Fibroblast of lung (primary cell): ENCODE measurements around the gene MSMB. TPM values are rescaled to one million over a fixed set of nuclear protein-coding genes. Genes with fewer than 3 reads are reported as not detected.
"Not testable (repeated sequence)": the region's sequence is repeated elsewhere in the genome, so short reads cannot be mapped to it uniquely, and the experiment has no call there.

Experiments
- DNase-seq, 2 donors: peaks; one replicate each; pipeline versions ENCODE4 v3.0.0 to v3.0.0-alpha.2; 2010; ENCODE audit warnings: low read depth in 2 of 2
- H2AFZ ChIP-seq: 2 replicates; pipeline ENCODE4 v1.5.1; 2012; ENCODE audit warnings: low read length, control low read depth, inconsistent platforms
- H3K27ac ChIP-seq: 2 replicates; pipeline ENCODE4 v1.5.1; 2011; ENCODE audit warnings: low read length, control low read depth; ENCODE audit not compliant: insufficient read depth
- H3K27me3 ChIP-seq: 2 replicates; pipeline ENCODE4 v1.5.1; 2011; ENCODE audit warnings: mild to moderate bottlenecking, low read length; ENCODE audit not compliant: control insufficient read depth, insufficient read depth
- H3K36me3 ChIP-seq: 2 replicates; pipeline ENCODE4 v1.5.1; 2011; ENCODE audit warnings: low read length; ENCODE audit not compliant: control insufficient read depth, insufficient read depth
- H3K4me1 ChIP-seq: 2 replicates; pipeline ENCODE4 v1.5.1; 2011; ENCODE audit warnings: low read length; ENCODE audit not compliant: control insufficient read depth, insufficient read depth; ENCODE audit errors: extremely low read depth
- H3K4me2 ChIP-seq: 2 replicates; pipeline ENCODE4 v1.5.1; 2011; ENCODE audit warnings: low read length, control low read depth; ENCODE audit not compliant: insufficient read depth; ENCODE audit errors: extremely low read depth
- H3K4me3 ChIP-seq, 4 experiments: fragments of 200-600 bp in 1 of 4; sonication (generic) in 1 of 4; replicated peaks in 1 of 4; 2 replicates each; pipeline ENCODE4 v1.5.1; 2011 to 2016; ENCODE audit warnings: low read length in 4 of 4, low read depth in 3 of 4, mild to moderate bottlenecking in 3 of 4, control low read depth in 2 of 4, inconsistent platforms in 1 of 4, mixed read lengths in 1 of 4; ENCODE audit not compliant: insufficient read depth in 1 of 4; ENCODE audit errors: control extremely low read depth in 1 of 4
- H3K79me2 ChIP-seq: 2 replicates; pipeline ENCODE4 v1.5.1; 2012; ENCODE audit warnings: mild to moderate bottlenecking, low read length, inconsistent platforms; ENCODE audit not compliant: control insufficient read depth, insufficient read depth
- H3K9ac ChIP-seq: 2 replicates; pipeline ENCODE4 v1.5.1; 2011; ENCODE audit warnings: mild to moderate bottlenecking, low read length, control low read depth; ENCODE audit not compliant: insufficient read depth
- H3K9me3 ChIP-seq: 2 replicates; pipeline ENCODE4 v1.5.1; 2012; ENCODE audit warnings: low read depth, low read length; ENCODE audit not compliant: control insufficient read depth, insufficient read depth
- H4K20me1 ChIP-seq: 2 replicates; pipeline ENCODE4 v1.5.1; 2011; ENCODE audit warnings: low read length; ENCODE audit not compliant: control insufficient read depth, insufficient read depth; ENCODE audit errors: extremely low read depth
- CTCF ChIP-seq, 2 donors: IDR thresholded peaks in 1 of 2; conservative IDR thresholded peaks in 1 of 2; 1 replicate in 1 of 2; 2 replicates in 1 of 2; pipeline ENCODE4 v1.5.1; 2011 to 2012; ENCODE audit warnings: low read length in 2 of 2, control low read depth in 1 of 2, inconsistent platforms in 1 of 2, low read depth in 1 of 2, mild to moderate bottlenecking in 1 of 2
- EZH2 ChIP-seq: IDR thresholded peaks from 2 replicates; pipeline ENCODE4 v1.5.1; 2012; ENCODE audit warnings: low read length, control low read depth, mild to moderate bottlenecking; ENCODE audit errors: missing control alignments
- polyA plus RNA-seq, 2 donors: library from polyadenylated mRNA; depleted of rRNA in 1 of 2; stranded (reverse) in 1 of 2; unstranded in 1 of 2; fragments of >200 nt; gene quantifications; 2 replicates each; pipeline ENCODE4 v1.2.1, GENCODE V29; 2011 to 2012; ENCODE audit warnings: missing spikeins in 1 of 2
- total RNA-seq: library from RNA; depleted of rRNA; stranded (reverse); fragments of >200 nt; gene quantifications from 2 replicates; pipeline ENCODE4 v1.2.1, GENCODE V29; 2014

Gene MSMB
- total and polyA plus RNA-seq, 2 donors (not counting 1 experiment from before 2014, with no cell fraction given) = not detected

- Histone ChIP-seq H3K9ac (no peak overlapping the region), H3K36me3 (no peaks in the 10 kb centered on the region), H3K4me3 (no peak overlapping the region), H3K27me3 (no peaks in the 10 kb centered on the region), H4K20me1 (no peaks in the 10 kb centered on the region), H2AFZ (no peak overlapping the region), H3K79me2 (no peaks in the 10 kb centered on the region), H3K4me2 (no peak overlapping the region), H3K9me3 (no peaks in the 10 kb centered on the region), H3K27ac (no peak overlapping the region), H3K4me1 (no peaks in the 10 kb centered on the region)
- TF ChIP-seq CTCF (conservative IDR thresholded peaks at IDR 0.05 in 1 of 2, IDR thresholded peaks at IDR 0.05 in 1 of 2; ENCODE audit: low read depth in 1 of 2, low read length in 2 of 2) (no peak), EZH2 (no peak)
- no peak for DNase-seq
These were observed 44.3 kb upstream of the MSMB start for GRCh38 chr10:46090258-46090812.

- H3K27ac ChIP-seq, H3K4me2 ChIP-seq, H3K36me3 ChIP-seq, H3K4me3 ChIP-seq, H3K9ac ChIP-seq, H3K79me2 ChIP-seq, H2AFZ ChIP-seq, H4K20me1 ChIP-seq, H3K27me3 ChIP-seq, H3K4me1 ChIP-seq, H3K9me3 ChIP-seq, DNase-seq: not testable (repeated sequence)
These were observed 41.3 kb upstream of the MSMB start for GRCh38 chr10:46087381-46087780.

GRCh38 chr10:46084321-46085165 lies 38.5 kb upstream of the MSMB start:
- H3K4me3 ChIP-seq = no peak overlapping the region
- H2AFZ ChIP-seq = no peak overlapping the region
- no peak overlapping the region for H3K27ac ChIP-seq
- H3K9me3 ChIP-seq = no peaks in the 10 kb centered on the region
- DNase-seq = no peak
- H3K4me1 ChIP-seq = no peaks in the 10 kb centered on the region
- H3K4me2 ChIP-seq = no peak overlapping the region
- H3K9ac ChIP-seq = no peak overlapping the region
- H4K20me1 ChIP-seq = no peaks in the 10 kb centered on the region
- no peaks in the 10 kb centered on the region for H3K27me3 ChIP-seq
- TF ChIP-seq CTCF (conservative IDR thresholded peaks at IDR 0.05 in 1 of 2, IDR thresholded peaks at IDR 0.05 in 1 of 2; ENCODE audit: low read depth in 1 of 2, low read length in 2 of 2) (no peak), EZH2 (no peak)
- H3K36me3 ChIP-seq = no peaks in the 10 kb centered on the region
- H3K79me2 ChIP-seq = no peaks in the 10 kb centered on the region
